ENCODE data around the gene TESK1. TPM values are rescaled to one million over a fixed set of nuclear protein-coding genes. Genes with fewer than 3 reads are reported as not detected.
A peak's percentile ranks its signal among the peaks of the same experiment; 100 is the strongest.

Gene TESK1
- total RNA-seq, 1 donor from 2014 or later = 5.2 TPM

DNA sequence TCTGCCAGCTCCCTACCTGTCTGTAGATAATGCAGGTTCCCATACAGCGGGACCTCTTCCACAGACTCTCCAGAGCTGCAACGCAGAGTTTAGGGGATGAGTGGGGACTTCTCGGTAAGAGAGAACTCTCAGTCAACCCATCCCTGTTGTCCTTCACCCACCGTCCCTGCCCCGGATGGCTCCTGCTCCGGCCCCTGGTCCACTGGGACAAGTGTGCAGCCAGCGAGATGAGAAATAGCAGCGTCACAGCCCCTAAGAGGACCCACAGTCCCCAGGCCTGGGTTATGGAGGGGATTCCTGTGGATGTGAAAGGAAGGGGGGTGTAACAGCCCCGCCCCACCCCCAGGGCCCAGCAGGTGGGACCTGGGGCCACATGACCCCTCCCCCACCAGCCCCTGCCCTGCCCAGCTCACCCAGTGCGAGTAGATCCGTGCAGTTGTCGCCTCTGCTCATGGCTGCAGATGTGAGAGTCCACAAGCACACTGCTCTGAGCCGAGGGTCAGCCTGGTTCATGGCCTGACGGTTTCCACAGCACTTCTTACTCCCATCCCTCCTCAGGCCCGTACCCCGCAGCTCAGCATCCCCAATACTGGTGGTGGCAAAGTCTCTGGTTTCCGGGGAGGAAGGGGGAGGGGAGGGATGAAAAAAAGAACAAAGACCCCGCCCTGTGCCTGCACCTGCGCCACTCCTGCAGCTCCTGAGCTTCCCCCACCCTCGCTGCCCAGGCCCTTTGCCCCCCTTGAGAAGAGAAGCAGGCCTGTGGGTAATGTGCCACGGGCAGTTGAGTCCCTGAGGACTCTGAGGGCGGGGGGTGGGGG, 45.5 kb downstream of the TESK1 start, which contains the start of gene SIT1:
TSS of gene SIT1 (minus strand) at position 591 of the 818 bp plus-strand sequence. CDS start at position 513, 78 bp downstream.
- Histone ChIP-seq H3K79me2 (ENCODE audit: low read depth) (no peaks in the 10 kb centered on the region), H2AFZ (replicated peaks) (peak within 1 kb of the TSS; percentile 83), H3K4me1 (peaks cover 16% of the 10 kb centered on the region), H3K4me2 (no peak within 1 kb of the TSS), H3K27ac (no peak within 1 kb of the TSS), H4K20me1 (ENCODE audit: low read depth) (no peaks in the 10 kb centered on the region), H3K36me3 (no peaks in the 10 kb centered on the region), H3K4me3 (no peak within 1 kb of the TSS), H3K9me3 (ENCODE audit: low read depth) (no peaks in the 10 kb centered on the region), H3F3A (ENCODE audit: low read depth) (peaks cover 16% of the 10 kb centered on the region), H3K9ac (no peak within 1 kb of the TSS), H3K27me3 (peaks cover 14% of the 10 kb centered on the region)
- H3K9me3 Mint-ChIP-seq = no peaks in the 10 kb centered on the region
- H3K4me1 Mint-ChIP-seq = peaks cover 22% of the 10 kb centered on the region
- H3K27ac Mint-ChIP-seq = no peak within 1 kb of the TSS
- no peaks in the 10 kb centered on the region for H3K36me3 Mint-ChIP-seq
- peaks cover 14% of the 10 kb centered on the region for H3K27me3 Mint-ChIP-seq (ENCODE audit: insufficient read depth, low read depth)
- H3K4me3 Mint-ChIP-seq = no peak within 1 kb of the TSS
- no peak for DNase-seq (ENCODE audit: low spot score)
- TF ChIP-seq, protein P1, sequence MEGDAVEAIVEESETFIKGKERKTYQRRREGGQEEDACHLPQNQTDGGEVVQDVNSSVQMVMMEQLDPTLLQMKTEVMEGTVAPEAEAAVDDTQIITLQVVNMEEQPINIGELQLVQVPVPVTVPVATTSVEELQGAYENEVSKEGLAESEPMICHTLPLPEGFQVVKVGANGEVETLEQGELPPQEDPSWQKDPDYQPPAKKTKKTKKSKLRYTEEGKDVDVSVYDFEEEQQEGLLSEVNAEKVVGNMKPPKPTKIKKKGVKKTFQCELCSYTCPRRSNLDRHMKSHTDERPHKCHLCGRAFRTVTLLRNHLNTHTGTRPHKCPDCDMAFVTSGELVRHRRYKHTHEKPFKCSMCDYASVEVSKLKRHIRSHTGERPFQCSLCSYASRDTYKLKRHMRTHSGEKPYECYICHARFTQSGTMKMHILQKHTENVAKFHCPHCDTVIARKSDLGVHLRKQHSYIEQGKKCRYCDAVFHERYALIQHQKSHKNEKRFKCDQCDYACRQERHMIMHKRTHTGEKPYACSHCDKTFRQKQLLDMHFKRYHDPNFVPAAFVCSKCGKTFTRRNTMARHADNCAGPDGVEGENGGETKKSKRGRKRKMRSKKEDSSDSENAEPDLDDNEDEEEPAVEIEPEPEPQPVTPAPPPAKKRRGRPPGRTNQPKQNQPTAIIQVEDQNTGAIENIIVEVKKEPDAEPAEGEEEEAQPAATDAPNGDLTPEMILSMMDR (IDR thresholded peaks at IDR 0.05) = no peak
- TF ChIP-seq EZH2 (IDR thresholded peaks at IDR 0.05) (no peak), EZH2phosphoT487 (IDR thresholded peaks at IDR 0.05) (no peak)

DNA sequence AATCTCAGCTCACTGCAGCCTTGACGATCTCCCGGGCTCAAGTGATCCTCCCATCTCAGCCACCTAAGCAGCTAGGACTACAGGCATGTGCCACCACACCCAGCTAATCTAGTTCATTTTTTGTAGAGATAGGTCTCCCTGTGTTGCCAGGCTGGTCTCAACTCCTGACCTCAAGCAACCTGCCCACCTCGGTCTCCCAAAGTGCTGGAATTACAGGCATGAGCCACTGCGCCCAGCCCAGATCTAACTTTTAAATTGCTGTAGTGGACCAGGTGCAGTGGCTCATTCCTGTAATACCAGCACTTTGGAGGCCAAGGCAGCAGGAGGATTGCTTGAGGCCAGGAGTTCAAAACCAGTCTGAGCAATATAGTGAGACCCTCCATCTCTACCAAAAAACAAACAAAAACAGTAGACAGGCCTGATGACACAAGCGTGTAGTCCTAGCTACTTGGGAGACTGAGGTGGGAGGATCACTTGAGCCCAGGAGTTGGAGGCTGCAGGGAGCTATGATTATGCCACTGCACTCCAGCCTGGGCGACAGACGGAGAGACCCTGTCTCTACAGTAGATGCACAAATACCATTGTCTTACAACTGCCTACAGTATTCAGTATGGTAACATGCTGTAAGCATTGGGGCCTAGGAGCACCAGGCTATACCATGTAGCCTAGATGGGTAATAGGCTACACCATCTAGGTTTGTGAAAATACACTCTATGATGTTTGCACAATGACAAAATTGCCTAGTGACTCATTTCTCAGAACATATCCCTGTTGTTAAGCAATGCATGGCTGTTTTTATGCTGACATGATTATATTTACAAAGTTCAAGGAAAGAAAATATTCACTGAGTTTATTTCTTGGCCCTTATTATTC, 47.1 kb downstream of the TESK1 start:
- Mint-ChIP-seq H3K27ac (no peak overlapping the region), H3K27me3 (ENCODE audit: insufficient read depth, low read depth) (peaks cover 16% of the 10 kb centered on the region), H3K4me3 (no peak overlapping the region), H3K36me3 (no peaks in the 10 kb centered on the region), H3K9me3 (no peaks in the 10 kb centered on the region), H3K4me1 (peaks cover 25% of the 10 kb centered on the region)
- no peak overlapping the region for H3K9ac ChIP-seq
- no peaks in the 10 kb centered on the region for H4K20me1 ChIP-seq (ENCODE audit: low read depth)
- no peak overlapping the region for H2AFZ ChIP-seq (replicated peaks)
- H3K4me3 ChIP-seq = no peak overlapping the region
- TF ChIP-seq EZH2 (IDR thresholded peaks at IDR 0.05) (no peak), EZH2phosphoT487 (IDR thresholded peaks at IDR 0.05) (no peak)
- TF ChIP-seq, protein P1 (IDR thresholded peaks at IDR 0.05) = no peak
- H3K36me3 ChIP-seq = no peaks in the 10 kb centered on the region
- H3K27me3 ChIP-seq = peaks cover 26% of the 10 kb centered on the region
- no peaks in the 10 kb centered on the region for H3K9me3 ChIP-seq (ENCODE audit: low read depth)
- no peak for DNase-seq (ENCODE audit: low spot score)
- no peaks in the 10 kb centered on the region for H3K79me2 ChIP-seq (ENCODE audit: low read depth)
- peaks cover 12% of the 10 kb centered on the region for H3K4me1 ChIP-seq
- no peak overlapping the region for H3K4me2 ChIP-seq
- H3K27ac ChIP-seq = no peak overlapping the region
- H3F3A ChIP-seq (ENCODE audit: low read depth) = peaks cover 16% of the 10 kb centered on the region

DNA sequence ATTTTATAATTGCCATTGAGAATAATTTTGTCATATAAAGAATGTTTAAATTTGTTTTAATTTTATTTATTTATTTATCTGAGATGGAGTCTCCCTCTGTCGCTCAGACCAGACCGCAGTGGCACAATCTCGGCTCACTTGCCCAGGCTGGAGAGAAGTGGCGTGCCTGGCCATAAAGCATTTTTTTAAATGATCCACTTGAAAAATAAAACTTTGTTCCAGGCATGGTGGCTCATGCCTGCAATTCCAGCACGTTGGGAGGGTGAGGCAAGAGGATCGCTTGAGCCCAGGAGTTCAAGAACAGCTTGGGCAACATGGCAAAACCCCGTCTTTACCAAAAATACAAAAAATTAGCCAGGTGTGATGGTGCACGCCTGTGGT, 47.8 kb downstream of the TESK1 start:
- Histone ChIP-seq H3K27ac (no peak overlapping the region), H3K4me1 (peaks cover 9% of the 10 kb centered on the region), H3K4me3 (no peak overlapping the region), H3K36me3 (no peaks in the 10 kb centered on the region), H3K9ac (no peak overlapping the region), H3K4me2 (no peak overlapping the region), H3K79me2 (ENCODE audit: low read depth) (no peaks in the 10 kb centered on the region), H4K20me1 (ENCODE audit: low read depth) (no peaks in the 10 kb centered on the region), H3K27me3 (peaks cover 21% of the 10 kb centered on the region), H3K9me3 (ENCODE audit: low read depth) (no peaks in the 10 kb centered on the region), H3F3A (ENCODE audit: low read depth) (peaks cover 17% of the 10 kb centered on the region), H2AFZ (replicated peaks) (no peak overlapping the region)
- no peak for DNase-seq (ENCODE audit: low spot score)
- Mint-ChIP-seq H3K27me3 (ENCODE audit: insufficient read depth, low read depth) (peaks cover 17% of the 10 kb centered on the region), H3K36me3 (peaks cover under 1% of the 10 kb centered on the region), H3K27ac (no peak overlapping the region), H3K4me1 (peaks cover 25% of the 10 kb centered on the region), H3K4me3 (no peak overlapping the region), H3K9me3 (peaks cover 1% of the 10 kb centered on the region)
- TF ChIP-seq EZH2phosphoT487 (IDR thresholded peaks at IDR 0.05) = no peak
- TF ChIP-seq, protein P1 (IDR thresholded peaks at IDR 0.05) = no peak
- TF ChIP-seq EZH2 (IDR thresholded peaks at IDR 0.05) = no peak

Measured in neural progenitor cell (in vitro differentiated cells).